HuH-7.5 (cell line): ENCODE results near the gene GATB.

ENCODE experiments used
- DNase-seq: peaks from one replicate; pipeline ENCODE4 v3.0.0; 2011; ENCODE audit warnings: low spot score

GATB gene

GRCh38 chr4:151673908-151674520 lies 86.8 kb downstream of the GATB start:
- DNase-seq, result no peak

- DNase-seq, result no peak
Observed at GRCh38 chr4:151672996-151673395, 87.8 kb downstream of the GATB start.

- DNase-seq, result no peak
Observed at GRCh38 chr4:151671541-151672059, 89.2 kb downstream of the GATB start.

GRCh38 chr4:151670843-151671242 lies 90.0 kb downstream of the GATB start:
- no peak for DNase-seq

DNA sequence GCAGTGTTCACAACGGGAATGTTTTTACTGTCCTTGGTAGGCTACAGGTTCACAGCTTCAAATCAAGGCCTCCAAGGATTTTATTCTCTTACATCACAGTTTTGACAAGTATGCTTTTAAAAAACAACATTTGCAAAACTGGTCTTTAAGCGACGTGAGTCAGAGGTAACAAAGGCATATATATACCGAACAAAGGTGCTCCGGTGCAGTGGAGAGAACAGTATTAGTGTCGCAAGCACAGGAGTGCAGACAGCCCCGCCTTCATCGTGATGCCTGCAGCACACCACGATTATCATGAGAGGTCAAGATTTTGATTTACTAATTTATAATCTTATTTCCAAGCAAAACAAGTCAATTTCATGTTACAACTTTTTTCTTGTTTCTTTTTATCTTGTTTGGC lies 90.8 kb downstream of the GATB start:
- no peak for DNase-seq

DNA sequence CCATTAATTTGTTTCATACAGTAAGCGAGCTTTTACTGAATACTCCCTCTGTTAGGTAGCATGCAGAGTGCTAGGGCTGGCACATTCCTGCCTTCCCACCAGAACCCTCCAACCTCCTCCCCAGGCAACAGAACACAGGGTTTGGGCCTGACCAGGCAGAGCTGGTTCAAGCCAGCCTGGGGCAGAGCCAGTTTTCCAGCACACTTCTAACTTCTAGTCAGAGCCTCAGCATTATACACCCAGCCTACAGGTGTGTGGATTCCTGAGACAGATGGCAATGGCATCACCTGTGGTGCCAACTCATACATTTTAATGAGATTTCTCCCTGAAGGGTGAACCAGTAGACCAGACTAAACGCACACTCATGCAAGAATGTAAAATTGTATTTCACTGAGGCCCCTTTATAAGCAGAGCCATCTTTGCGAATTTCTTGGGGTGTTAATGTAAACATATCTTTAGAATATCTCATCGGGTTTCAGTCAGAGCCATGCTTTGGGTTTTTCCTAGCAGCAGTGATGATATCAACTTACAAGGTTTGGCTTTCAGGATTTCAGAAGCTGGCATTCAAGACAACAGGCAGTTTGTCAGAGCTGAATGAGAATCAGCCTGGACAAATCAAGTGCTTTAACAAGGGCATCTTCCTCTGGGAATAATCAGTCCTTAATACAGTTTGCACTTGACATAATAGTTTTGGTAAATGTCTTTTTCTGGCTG lies 92.0 kb downstream of the GATB start:
- no peak for DNase-seq

GRCh38 chr4:151667666-151668065 lies 93.1 kb downstream of the GATB start:
- no peak for DNase-seq

DNA sequence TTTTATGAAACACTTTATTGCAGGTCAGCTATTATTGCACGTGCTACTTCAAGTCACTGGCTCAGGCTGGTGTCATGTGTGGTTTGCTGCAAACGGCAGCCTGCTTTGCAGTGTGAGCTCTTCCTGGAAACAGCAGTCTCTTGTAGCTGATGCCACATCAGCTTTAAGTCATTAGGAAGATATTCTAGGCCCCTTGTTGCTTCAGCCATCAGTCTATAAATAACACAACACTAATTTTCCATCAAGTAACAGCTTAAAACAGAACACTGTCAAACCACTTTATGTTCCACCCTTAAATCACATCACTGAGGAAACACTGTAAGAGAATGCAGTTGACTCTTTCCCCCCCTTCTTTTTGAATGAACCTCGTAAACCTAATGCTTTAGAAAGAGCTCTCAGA lies 93.8 kb downstream of the GATB start:
- no peak for DNase-seq

- DNase-seq, result no peak
Observed at GRCh38 chr4:151666501-151666900, 94.3 kb downstream of the GATB start.

DNA sequence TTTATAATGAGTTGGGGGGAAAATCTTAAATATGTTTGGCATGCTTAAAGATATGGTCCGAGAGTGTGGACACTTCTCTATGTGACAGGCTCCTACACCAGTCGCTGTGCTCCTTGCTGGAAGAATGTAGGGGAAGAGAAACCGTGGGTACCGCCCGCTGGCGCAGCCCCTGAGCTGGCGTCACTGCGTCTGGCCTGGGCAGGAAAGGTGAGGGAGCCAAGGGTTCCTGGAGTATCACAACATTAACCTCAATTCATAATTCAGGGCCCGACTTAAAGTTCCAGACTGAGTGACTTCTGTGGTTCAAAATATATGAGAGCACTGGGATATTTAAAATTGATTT lies 95.1 kb downstream of the GATB start:
- DNase-seq, result no peak

- DNase-seq, result no peak
Observed at GRCh38 chr4:151665022-151665784, 95.6 kb downstream of the GATB start.

DNA sequence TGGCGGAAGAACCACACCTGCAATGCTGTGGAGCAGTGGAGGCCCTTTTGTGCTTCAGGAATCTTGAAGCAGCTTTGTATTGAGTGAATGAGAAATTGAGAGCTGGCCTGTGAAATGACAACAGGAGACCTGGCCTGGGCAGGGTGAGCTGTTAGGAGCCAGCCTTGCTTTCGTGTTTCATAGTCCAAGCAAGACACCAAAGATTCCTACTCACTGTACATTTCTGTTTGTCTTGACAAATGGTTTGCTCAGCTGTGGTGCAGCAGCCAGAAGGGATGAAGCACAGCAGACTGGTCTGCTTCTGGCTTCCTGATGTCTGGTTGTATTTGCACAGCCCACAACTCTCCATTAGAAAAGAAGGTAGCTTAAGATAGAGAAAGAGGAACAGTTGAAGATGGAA lies 96.5 kb downstream of the GATB start:
- no peak for DNase-seq

DNA sequence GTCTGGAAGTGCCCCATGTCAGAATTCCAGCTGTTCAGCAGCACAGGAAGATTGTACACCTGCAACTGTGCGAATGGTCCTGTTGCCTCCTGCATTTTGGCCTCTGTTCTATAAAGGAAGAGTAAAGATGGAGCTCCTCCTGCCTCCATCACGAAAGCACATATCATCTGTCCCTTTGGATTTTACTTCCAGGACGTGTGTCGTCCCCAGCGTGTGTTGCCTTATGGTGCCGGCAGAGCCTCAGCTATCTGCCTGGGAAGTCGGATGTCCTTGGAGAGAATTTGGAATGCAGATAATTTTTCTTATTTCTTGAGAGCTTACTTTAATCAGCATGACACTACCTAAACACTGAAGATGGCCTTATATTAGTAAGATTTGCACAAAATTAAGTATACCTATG lies 97.7 kb downstream of the GATB start:
- DNase-seq, result no peak

DNA sequence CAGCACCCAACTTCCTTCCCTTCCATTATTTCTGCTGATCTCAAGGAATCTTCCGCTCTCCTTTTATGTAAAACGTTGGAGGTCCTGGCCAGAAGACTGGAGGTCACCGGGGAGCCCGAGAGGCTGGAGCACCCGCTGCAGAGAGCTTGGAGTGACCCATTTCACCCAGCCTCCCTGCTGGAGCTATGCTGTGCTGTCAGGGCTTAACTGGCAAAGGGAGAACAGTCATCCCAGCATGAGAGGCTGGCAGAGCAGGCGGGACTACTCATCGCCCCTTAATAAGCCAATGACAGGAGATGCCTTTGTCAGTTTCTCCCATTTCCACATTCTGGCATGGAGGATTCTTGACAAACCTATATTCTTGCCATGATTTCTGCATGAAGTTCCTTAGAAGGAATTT lies 98.9 kb downstream of the GATB start:
- DNase-seq, result no peak

DNA sequence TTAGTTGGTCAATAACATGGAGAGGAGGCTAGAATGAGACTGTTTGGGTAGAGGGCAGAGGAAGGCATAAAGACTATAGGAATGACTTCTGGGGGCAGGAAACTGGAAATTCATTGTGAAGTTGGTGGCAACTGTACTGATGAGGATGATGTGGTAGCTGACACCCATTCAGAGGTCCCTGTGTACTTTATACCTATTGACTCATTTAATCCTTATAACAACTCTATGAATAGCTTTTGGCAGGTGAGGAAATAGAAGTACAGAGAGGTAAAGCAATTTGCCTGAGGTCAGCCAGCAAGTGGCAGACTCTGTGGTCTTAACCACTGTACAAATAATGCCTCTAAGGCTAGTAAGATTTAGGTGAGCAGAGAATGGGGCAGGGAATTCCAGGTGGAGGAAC lies 100.1 kb downstream of the GATB start:
- DNase-seq, result no peak

GRCh38 chr4:151659601-151660364 lies 101.0 kb downstream of the GATB start:
- DNase-seq, result no peak

DNA sequence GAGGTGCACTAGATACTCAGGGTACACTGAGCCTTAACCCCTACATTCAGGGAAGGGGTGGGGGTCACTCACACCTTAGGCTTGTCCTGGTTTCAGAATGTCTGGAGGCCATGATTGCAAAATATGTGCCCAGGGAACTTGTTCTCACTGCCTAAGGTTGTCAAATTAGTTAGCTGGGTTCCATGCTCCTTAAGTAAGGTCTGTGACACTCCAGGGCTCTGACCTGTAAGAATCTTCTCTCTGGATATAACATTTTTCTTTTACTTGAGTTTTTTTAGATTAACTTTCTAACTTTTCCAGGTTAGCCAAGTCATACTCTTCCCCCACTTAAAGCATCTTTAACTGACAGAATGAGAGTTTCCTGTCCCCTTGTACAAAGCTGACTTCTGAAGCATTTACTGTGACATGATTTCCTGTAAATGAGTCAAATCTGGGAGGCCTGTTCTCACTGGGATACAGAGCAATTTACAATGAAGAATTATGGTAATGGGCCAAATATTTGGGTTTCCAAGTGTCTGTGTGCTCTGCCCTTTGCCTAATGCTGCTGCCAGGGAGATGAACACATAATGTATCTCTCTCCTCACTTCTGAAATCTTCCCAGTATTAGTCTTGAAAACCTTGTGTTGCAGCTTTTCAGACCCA lies 101.7 kb downstream of the GATB start:
- DNase-seq, result no peak

GRCh38 chr4:151657896-151658295 lies 102.9 kb downstream of the GATB start:
- DNase-seq, result no peak

GRCh38 chr4:151656058-151656457 lies 104.7 kb downstream of the GATB start:
- DNase-seq, result no peak

DNA sequence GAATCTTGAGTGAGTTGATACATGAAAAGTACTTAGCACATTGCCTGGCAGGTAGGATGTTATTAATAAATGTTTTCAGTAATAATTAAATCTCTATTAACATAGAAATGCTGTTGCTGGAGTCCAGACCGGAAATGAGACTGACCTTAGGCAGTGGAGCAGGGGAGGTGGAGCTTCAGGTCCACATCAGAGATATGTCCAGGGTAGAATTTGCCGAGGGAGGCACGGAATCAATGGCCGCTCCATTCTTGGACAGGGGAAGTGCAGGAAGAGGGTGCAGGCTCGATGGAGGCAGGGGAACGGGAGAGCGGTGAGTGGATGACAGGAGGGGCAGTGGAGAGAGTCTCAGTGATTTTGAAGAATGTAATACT lies 107.3 kb downstream of the GATB start:
- DNase-seq, result no peak

DNA sequence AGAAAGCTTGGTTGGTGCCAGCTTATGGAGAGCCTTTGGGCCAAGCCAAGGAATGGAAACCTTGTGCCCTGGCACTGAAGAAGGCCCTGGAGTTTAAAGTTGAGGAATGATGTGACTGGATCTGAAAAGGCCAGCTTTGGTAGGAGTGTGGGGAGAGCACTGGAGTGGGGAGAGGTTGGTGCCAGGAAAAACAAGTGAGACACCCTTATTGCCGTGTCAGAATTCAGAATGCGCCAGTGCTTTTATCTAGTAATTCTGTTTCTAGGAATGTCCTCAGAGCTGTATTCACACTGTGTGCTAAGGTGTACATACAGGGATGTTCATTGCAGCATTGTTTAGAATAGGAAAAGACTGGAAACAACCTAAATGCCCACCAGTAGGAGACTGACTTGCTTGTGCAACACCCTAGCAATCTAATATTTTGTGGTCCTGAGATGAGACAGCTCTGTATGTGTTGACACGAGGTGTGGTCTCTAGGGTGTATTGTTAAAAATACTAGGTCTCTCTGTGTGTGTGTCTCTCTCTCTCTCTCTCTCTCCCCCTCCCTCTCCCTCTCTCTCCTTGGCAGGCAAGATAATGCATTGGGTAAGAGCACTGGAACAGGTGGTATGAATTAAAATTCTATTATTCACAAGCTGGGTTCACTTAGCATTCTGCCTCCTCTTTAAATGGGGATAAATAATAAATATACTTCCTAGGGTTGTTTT lies 107.8 kb downstream of the GATB start:
- DNase-seq, result no peak
